K562 (cell line): ENCODE measurements around the gene STAP1. TPM values are rescaled to one million over a fixed set of nuclear protein-coding genes. Genes with fewer than 3 reads are reported as not detected.
A peak's percentile ranks its signal among the peaks of the same experiment; 100 is the strongest.

Source experiments
- ATAC-seq: fragments of 200-7000 bp; cut with Tn5 transposase; 3 replicates; pipeline ENCODE4 v1.9.1; 2020; ENCODE audit warnings: moderate library complexity
- Bru-seq: library from RNA; stranded (reverse); fragments of 400-500 nt; gene quantifications from one replicate; lab custom pipeline; 2021; lab: Mats Ljungman, UMichigan
- BruChase-seq, 2 experiments: library from RNA; stranded (reverse); fragments of 400-500 nt; gene quantifications; one replicate each; lab custom pipeline; 2021; lab: Mats Ljungman, UMichigan
- BruUV-seq: library from RNA; stranded (reverse); fragments of 400-500 nt; replicated peaks from 2 replicates; lab custom pipeline; 2021; lab: Mats Ljungman, UMichigan
- CTCF ChIA-PET: fragments of 300-600 bp; formaldehyde crosslinking; extraction: SDS; loops from one replicate; lab custom pipeline; 2021; ENCODE audit warnings: low intra/inter-chr PET ratio; lab: Yijun Ruan, JAX
- POLR2A ChIA-PET: fragments of 300-600, 350-650 bp; sonication (Branson Sonifier 250); formaldehyde crosslinking; extraction: SDS; loops from one replicate; lab custom pipeline; 2021; ENCODE audit warnings: antibody characterized with exemption, inconsistent platforms; lab: Yijun Ruan, JAX
- DNase-seq, 4 experiments: peaks; one replicate each; pipeline versions ENCODE4 v3.0.0 to v3.0.0-alpha.2; 2011 to 2018; ENCODE audit warnings: low spot score in 3 of 4, mixed read lengths in 3 of 4; ENCODE audit errors: extremely low read depth in 1 of 4
- FAIRE-seq: peaks from 2 replicates; lab custom pipeline; 2011; peaks lifted over from hg19 to GRCh38; lab: Jason Lieb, UNC
- H2AFZ ChIP-seq: 2 replicates; pipeline ENCODE4 v1.6.0; 2011; ENCODE audit warnings: low read depth, low read length, control low read depth, inconsistent platforms
- H3K27ac ChIP-seq: fragments of 200-600 bp; 3 replicates; pipeline ENCODE4 v1.8.0; 2011; ENCODE audit warnings: low read depth, mild to moderate bottlenecking, control low read depth, inconsistent platforms, low read length, moderate library complexity, mixed read lengths; ENCODE audit errors: extremely low read depth
- H3K27me3 ChIP-seq, 2 experiments: fragments of 300-600 bp in 1 of 2; 2 replicates in 1 of 2; 3 replicates in 1 of 2; pipeline versions ENCODE4 v1.6.0 to v1.8.0; 2011; ENCODE audit warnings: inconsistent platforms in 2 of 2, low read length in 2 of 2, mild to moderate bottlenecking in 1 of 2, mixed read lengths in 1 of 2, moderate library complexity in 1 of 2; ENCODE audit not compliant: control insufficient read depth in 2 of 2, insufficient read depth in 2 of 2
- H3K36me3 ChIP-seq: fragments of 300-600 bp; 3 replicates; pipeline ENCODE4 v1.8.0; 2011; ENCODE audit warnings: mild to moderate bottlenecking, low read length, inconsistent platforms; ENCODE audit not compliant: control insufficient read depth, insufficient read depth
- H3K4me1 ChIP-seq, 2 experiments: fragments of 200-600 bp in 1 of 2; replicated peaks in 1 of 2; 2 replicates in 1 of 2; 3 replicates in 1 of 2; pipeline versions ENCODE4 v1.5.1 to v1.8.0; 2011; ENCODE audit warnings: inconsistent platforms in 2 of 2, low read length in 2 of 2, mild to moderate bottlenecking in 1 of 2, mixed read lengths in 1 of 2, moderate library complexity in 1 of 2; ENCODE audit not compliant: control insufficient read depth in 2 of 2, insufficient read depth in 2 of 2
- H3K4me2 ChIP-seq: 2 replicates; pipeline ENCODE4 v1.6.1; 2011; ENCODE audit warnings: low read length, control low read depth, inconsistent platforms, mixed read lengths; ENCODE audit not compliant: insufficient read depth
- H3K4me3 ChIP-seq: fragments of 200-600 bp; sonication (generic), shearing (Covaris generic); 2 replicates; pipeline ENCODE4 v1.5.1; 2016; ENCODE audit warnings: control low read depth, inconsistent platforms
- H3K79me2 ChIP-seq: fragments of 200-600 bp; 3 replicates; pipeline ENCODE4 v1.8.0; 2011; ENCODE audit warnings: low read length, inconsistent platforms; ENCODE audit not compliant: control insufficient read depth, insufficient read depth
- H3K9ac ChIP-seq, 2 experiments: 2 replicates each; pipeline versions ENCODE4 v1.6.0 to v1.6.1; 2011; ENCODE audit warnings: low read depth in 2 of 2, low read length in 2 of 2, control low read depth in 1 of 2, inconsistent platforms in 1 of 2, mild to moderate bottlenecking in 1 of 2, mixed read lengths in 1 of 2; ENCODE audit not compliant: insufficient read depth in 1 of 2
- H3K9me1 ChIP-seq: one replicate; pipeline ENCODE4 v1.6.0; 2011; ENCODE audit warnings: inconsistent platforms, mild to moderate bottlenecking, low read length, moderate library complexity; ENCODE audit not compliant: control insufficient read depth, insufficient read depth
- H3K9me3 ChIP-seq: replicated peaks from 2 replicates; pipeline ENCODE4 v1.5.1; 2011; ENCODE audit warnings: low read depth, low read length, inconsistent platforms; ENCODE audit not compliant: control insufficient read depth, insufficient read depth
- H4K20me1 ChIP-seq: replicated peaks from 2 replicates; pipeline ENCODE4 v1.6.1; 2011; ENCODE audit warnings: low read length, inconsistent platforms, mixed read lengths; ENCODE audit not compliant: control insufficient read depth, insufficient read depth
- ARID1B ChIP-seq: fragments of 450-650 bp; IDR thresholded peaks from 2 replicates; pipeline ENCODE4 v1.6.1; 2016; ENCODE audit warnings: antibody characterized with exemption, mild to moderate bottlenecking, inconsistent platforms
- GABPB2 ChIP-seq: fragments of 250-450 bp; sonication (Bioruptor Pico); conservative IDR thresholded peaks from 2 replicates; pipeline ENCODE4 v1.5.1; 2021; ENCODE audit warnings: mild to moderate bottlenecking
- SMAD2 ChIP-seq: fragments of 150-350 bp; IDR thresholded peaks from 2 replicates; pipeline ENCODE4 v1.6.1; 2014; ENCODE audit warnings: low read depth, mild to moderate bottlenecking, low read length
- SPI1 ChIP-seq: IDR thresholded peaks from 2 replicates; pipeline ENCODE4 v1.6.1; 2011; ENCODE audit warnings: low read depth, low read length, control low read depth, borderline replicate concordance
- ZNF41 ChIP-seq: fragments of 250-450 bp; sonication (Bioruptor Pico); conservative IDR thresholded peaks from 2 replicates; pipeline ENCODE4 v1.4.0; 2020; ENCODE audit warnings: mild to moderate bottlenecking
- WGBS: fragments of 100-300 bp; shearing (Covaris generic); methylation state at CpG from one replicate; pipeline ENCODE4 v1.1.6; 2016; ENCODE audit warnings: low coverage, mixed read lengths; ENCODE audit not compliant: insufficient coverage; ENCODE audit errors: missing lambda C conversion rate; 5-methylcytosine and 5-hydroxymethylcytosine counted together
- in situ Hi-C: fragments of 300-500 bp; cut with MboI; formaldehyde crosslinking; loops from 4 replicates; pipeline ENCODE4 v1.15.0; 2018; ENCODE audit warnings: inconsistent platforms, mixed read lengths
- intact Hi-C: fragments of 100-400 bp; cut with micrococcal nuclease; formaldehyde crosslinking; loops from 2 replicates; pipeline ENCODE4 v1.14.2; 2022
- long read RNA-seq, 3 experiments: library from polyadenylated mRNA in 2 of 3; library from RNA in 1 of 3; unstranded in 2 of 3; stranded (forward) in 1 of 3; transcript quantifications; one replicate each; pipeline ENCODE4 v2.0.0, GENCODE V29; 2019 to 2022
- polyA minus RNA-seq, 3 experiments: library from RNA; depleted of rRNA, polyadenylated mRNA; stranded (reverse); fragments of >200 nt; gene quantifications; 2 replicates each; pipeline ENCODE4 v1.2.3, GENCODE V29; 2011
- polyA plus RNA-seq, 8 experiments: library from polyadenylated mRNA; depleted of rRNA in 4 of 8; stranded (reverse) in 5 of 8; unstranded in 3 of 8; fragments of >200 nt; fragmentation: Nextera tagmentation in 2 of 8; fragmentation: Illumina TruSeq in 1 of 8; extraction: Ambion mirVana in 2 of 8; extraction: Trizol in 1 of 8; gene quantifications; 2 replicates each; pipeline versions ENCODE4 v1.2.1 to v1.2.3, GENCODE V29; 2011 to 2014; ENCODE audit warnings: inconsistent platforms in 1 of 8, missing spikeins in 1 of 8
- total RNA-seq, 7 experiments: library from RNA; depleted of rRNA in 6 of 7; stranded (reverse); fragments of >200 nt in 6 of 7; fragmentation: Illumina TruSeq in 2 of 7; extraction: Trizol in 2 of 7; gene quantifications; 2 replicates each; pipeline versions ENCODE4 v1.2.1 to v1.2.3, GENCODE V29; 2011 to 2021; ENCODE audit warnings: low replicate concordance in 1 of 7

The STAP1 gene
- not detected in 2 replicates for total RNA-seq (2011; cell fraction: chromatin; rRNA removed; ENCODE audit: low replicate concordance)
- total RNA-seq (2011; cell fraction: nucleolus; rRNA removed) = not detected in 2 replicates
- not detected in 2 replicates for total RNA-seq (2011; cell fraction: nucleoplasm; rRNA removed)
- total RNA-seq (2014; rRNA removed) (0.50 and 1.2 TPM in 2 replicates), total RNA-seq (2014; rRNA removed; fragmentation: Illumina TruSeq; extraction: Trizol) (1.6 and 1.8 TPM in 2 replicates), total RNA-seq (2015; rRNA removed; fragmentation: Illumina TruSeq; extraction: Trizol) (5.2 and 5.6 TPM in 2 replicates), total RNA-seq (2021) (1.2 and 1.3 TPM in 2 replicates), polyA plus RNA-seq (2011; rRNA removed) (0.50 and 0.53 TPM in 2 replicates), polyA plus RNA-seq (2014; fragmentation: Illumina TruSeq; extraction: Trizol) (1.4 and 1.6 TPM in 2 replicates), polyA plus RNA-seq (2014; fragmentation: Nextera tagmentation; extraction: Ambion mirVana) (1 to 10 TPM; 1.9 to 2.0 TPM), polyA plus RNA-seq (2014; rRNA removed) (1.3 and 1.8 TPM in 2 replicates), polyA minus RNA-seq (2011; rRNA and poly(A)+ RNA removed) (0.25 and 0.72 TPM in 2 replicates), Bru-seq, nascent RNA (percentile 34 among the genes with signal in this experiment), BruChase-seq, experiment 1, labeled RNA remaining after a 2-hour chase (percentile 38 among the genes with signal in this experiment), BruChase-seq, experiment 2, labeled RNA remaining after a 6-hour chase (percentile 35 among the genes with signal in this experiment)
- 0.07 and 0.16 TPM in 2 replicates for polyA plus RNA-seq (2011; cell fraction: cytosol; rRNA removed)
- polyA plus RNA-seq (2011; cell fraction: nucleus; rRNA removed) = 0.21 TPM in 1 of 2 replicates, not detected in the other
- 2.8 and 4.9 TPM in 2 replicates for polyA plus RNA-seq (2012)
- polyA minus RNA-seq (2011; cell fraction: cytosol; rRNA and poly(A)+ RNA removed) = not detected in 2 replicates
- polyA minus RNA-seq (2011; cell fraction: nucleus; rRNA and poly(A)+ RNA removed) = not detected in 2 replicates
- long read RNA-seq, experiment 1 = 0 reads
- long read RNA-seq, experiment 2 = 0 reads
- long read RNA-seq, experiment 3 = 0 reads

- no peaks in the 10 kb centered on the region for H3K27me3 ChIP-seq
- intact Hi-C loops = no loop called here
- no peaks in the 10 kb centered on the region for H3K9me1 ChIP-seq
- H3K9me3 ChIP-seq = no peaks in the 10 kb centered on the region
- no peak within 1 kb of the TSS for H3K9ac ChIP-seq
- TF ChIP-seq ARID1B (0 out of 2 replicates have a peak, but pooled peaks have one; percentile 21), SMAD2 (no peak), SPI1 (peak; percentile 85), ZNF41 (CRISPR knock-in tag) (no peak), GABPB2 (CRISPR knock-in tag) (no peak)
- TF ChIP-seq, all 486 proteins: peak for 2
- WGBS = 77% methylated on average over 4 of the region's 4 CpGs
- DNase-seq (no peak), FAIRE-seq (peak; percentile 68), ATAC-seq (no peak; the same call in 2 of the 3 replicates)
- H4K20me1 ChIP-seq = no peaks in the 10 kb centered on the region
- no peak within 1 kb of the TSS for H3K27ac ChIP-seq
- BruUV-seq = no TSS peak
- in situ Hi-C loops = no loop called here
- H2AFZ ChIP-seq = peak within 1 kb of the TSS; percentile 61; the same call in 1 of the 2 replicates
- no peak within 1 kb of the TSS for H3K4me3 ChIP-seq
- POLR2A ChIA-PET = no interaction called here
- peaks cover 0 to 3% of the 10 kb centered on the region in 2 experiments; a peak in 2 of 5 replicates for H3K4me1 ChIP-seq
- H3K4me2 ChIP-seq = no peak within 1 kb of the TSS
- no peaks in the 10 kb centered on the region for H3K36me3 ChIP-seq
- no peaks in the 10 kb centered on the region for H3K79me2 ChIP-seq
- CTCF ChIA-PET = no interaction called here
Measured at GRCh38 chr4:67558493-67558892, at the start of gene STAP1. TSS of gene STAP1 (plus strand) at chr4:67558727. CDS start at chr4:67558810, 83 bp downstream.
